NCI-H82 treated with DMSO at 0.1 percent for 48 hours (cell line): Measurements from ENCODE around the gene UTP14A.

Source experiments
- DNase-seq: peaks from one replicate; lab custom pipeline; 2025; ENCODE audit not compliant: unreplicated experiment; lab: John Stamatoyannopoulos, UW

UTP14A gene

GRCh38 chrX:129940721-129941120, 34.8 kb downstream of the UTP14A start:
- no peak for DNase-seq

GRCh38 chrX:129945131-129945530, 39.2 kb downstream of the UTP14A start:
- DNase-seq, result no peak

- DNase-seq, result no peak
Measured at GRCh38 chrX:129953334-129953648, 47.3 kb downstream of the UTP14A start.

- no peak for DNase-seq
Measured at GRCh38 chrX:129953881-129954280, 47.9 kb downstream of the UTP14A start.

- DNase-seq, result no peak
Measured at GRCh38 chrX:129954804-129955203, 48.8 kb downstream of the UTP14A start.

- DNase-seq, result no peak
Measured at GRCh38 chrX:129955682-129956081, 49.7 kb downstream of the UTP14A start.

- no peak for DNase-seq
Measured at GRCh38 chrX:129956145-129956544, 50.2 kb downstream of the UTP14A start.

- no peak for DNase-seq
Measured at GRCh38 chrX:129956765-129957164, 50.8 kb downstream of the UTP14A start.

- no peak for DNase-seq
Measured at GRCh38 chrX:129957241-129958082, 51.5 kb downstream of the UTP14A start.

GRCh38 chrX:129958083-129958465, 52.1 kb downstream of the UTP14A start:
- no peak for DNase-seq

- no peak for DNase-seq
Measured at GRCh38 chrX:129958814-129959492, 53.0 kb downstream of the UTP14A start.

- no peak for DNase-seq
Measured at GRCh38 chrX:129959493-129959832, 53.5 kb downstream of the UTP14A start.

GRCh38 chrX:129961180-129962083, 55.5 kb downstream of the UTP14A start:
- DNase-seq, result no peak

- no peak for DNase-seq
Measured at GRCh38 chrX:129963729-129964128, 57.8 kb downstream of the UTP14A start.

GRCh38 chrX:129965166-129965565, 59.2 kb downstream of the UTP14A start:
- DNase-seq, result no peak

GRCh38 chrX:129968968-129969367, 63.0 kb downstream of the UTP14A start:
- DNase-seq, result no peak

- no peak for DNase-seq
Measured at GRCh38 chrX:129976441-129976840, 70.5 kb downstream of the UTP14A start.
